ENCODE data around the gene SHB.

SHB gene

GRCh38 chr9:37928552-37929430, 140.2 kb downstream of the SHB start:
- TF ChIP-seq CTCF (IDR thresholded peaks at IDR 0.05; ENCODE audit: insufficient read depth, low read depth, low read length, missing control alignments) = no peak

GRCh38 chr9:37927601-37928551, 141.2 kb downstream of the SHB start:
- TF ChIP-seq CTCF (IDR thresholded peaks at IDR 0.05; ENCODE audit: insufficient read depth, low read depth, low read length, missing control alignments) = no peak
- H3K4me3 ChIP-seq (ENCODE audit: low read depth, low read length) = no peak overlapping the region
- DNase-seq (ENCODE audit: low read depth) = no peak

More at GRCh38 chr9:37928552-37929430, 140.2 kb downstream of the SHB start:
- DNase-seq (ENCODE audit: low read depth) = no peak
- H3K4me3 ChIP-seq (ENCODE audit: low read depth, low read length) = no peak overlapping the region

- no peak for TF ChIP-seq CTCF (IDR thresholded peaks at IDR 0.05; ENCODE audit: insufficient read depth, low read depth, low read length, missing control alignments)
- H3K4me3 ChIP-seq (ENCODE audit: low read depth, low read length) = no peak overlapping the region
- DNase-seq (ENCODE audit: low read depth) = no peak
Observed at GRCh38 chr9:37927132-37927531, 141.9 kb downstream of the SHB start.

GRCh38 chr9:37926737-37927118, 142.3 kb downstream of the SHB start:
- no peak for DNase-seq (ENCODE audit: low read depth)
- H3K4me3 ChIP-seq (ENCODE audit: low read depth, low read length) = no peak overlapping the region

GRCh38 chr9:37925786-37926736, 143.0 kb downstream of the SHB start:
- no peak for TF ChIP-seq CTCF (IDR thresholded peaks at IDR 0.05; ENCODE audit: insufficient read depth, low read depth, low read length, missing control alignments)
- DNase-seq (ENCODE audit: low read depth) = peak; percentile 48
- no peak overlapping the region for H3K4me3 ChIP-seq (ENCODE audit: low read depth, low read length)

More at GRCh38 chr9:37926737-37927118, 142.3 kb downstream of the SHB start:
- no peak for TF ChIP-seq CTCF (IDR thresholded peaks at IDR 0.05; ENCODE audit: insufficient read depth, low read depth, low read length, missing control alignments)

GRCh38 chr9:37925006-37925405, 144.0 kb downstream of the SHB start:
- no peak overlapping the region for H3K4me3 ChIP-seq (ENCODE audit: low read depth, low read length)
- no peak for TF ChIP-seq CTCF (IDR thresholded peaks at IDR 0.05; ENCODE audit: insufficient read depth, low read depth, low read length, missing control alignments)
- DNase-seq (ENCODE audit: low read depth) = no peak
